Keratinocyte (primary cell): ENCODE data around the gene COL13A1. TPM values are rescaled to one million over a fixed set of nuclear protein-coding genes. Genes with fewer than 3 reads are reported as not detected.

Experiments
- DNase-seq: peaks from one replicate; pipeline ENCODE4 v3.0.0-alpha.2; 2011; ENCODE audit warnings: low read depth, missing footprints, low spot score
- FAIRE-seq: peaks from 2 replicates; lab custom pipeline; 2011; peaks lifted over from hg19 to GRCh38; lab: Jason Lieb, UNC
- H2AFZ ChIP-seq: 2 replicates; pipeline ENCODE4 v1.6.0; 2012; ENCODE audit warnings: low read length, control low read depth, inconsistent platforms; ENCODE audit not compliant: control insufficient read depth
- H3K27ac ChIP-seq: 2 replicates; pipeline ENCODE4 v1.5.1; 2011; ENCODE audit warnings: low read length; ENCODE audit not compliant: control insufficient read depth, insufficient read depth
- H3K27me3 ChIP-seq: 3 replicates; pipeline ENCODE4 v1.6.0; 2011; ENCODE audit warnings: low read length; ENCODE audit not compliant: control insufficient read depth, insufficient read depth; ENCODE audit errors: extremely low read depth
- H3K36me3 ChIP-seq, 2 experiments: 2 replicates in 1 of 2; 3 replicates in 1 of 2; pipeline ENCODE4 v1.5.1; 2011; ENCODE audit warnings: low read length in 2 of 2, mild to moderate bottlenecking in 1 of 2; ENCODE audit not compliant: control insufficient read depth in 2 of 2, insufficient read depth in 2 of 2; ENCODE audit errors: extremely low read depth in 1 of 2
- H3K4me1 ChIP-seq: 3 replicates; pipeline ENCODE4 v1.5.1; 2011; ENCODE audit warnings: low read length; ENCODE audit not compliant: control insufficient read depth, insufficient read depth; ENCODE audit errors: extremely low read depth
- H3K4me2 ChIP-seq: 3 replicates; pipeline ENCODE4 v1.6.0; 2011; ENCODE audit warnings: low read depth, low read length; ENCODE audit not compliant: control insufficient read depth, insufficient read depth; ENCODE audit errors: extremely low read depth
- H3K4me3 ChIP-seq, 3 experiments: fragments of 200-600 bp in 1 of 3; sonication (generic) in 1 of 3; 2 replicates in 2 of 3; 3 replicates in 1 of 3; pipeline ENCODE4 v1.5.1; 2011 to 2016; ENCODE audit warnings: low read length in 3 of 3, mild to moderate bottlenecking in 3 of 3, control low read depth in 2 of 3, inconsistent platforms in 1 of 3, low read depth in 1 of 3, mixed read lengths in 1 of 3, mixed run types in 1 of 3, moderate library complexity in 1 of 3; ENCODE audit not compliant: control insufficient read depth in 2 of 3, insufficient read depth in 2 of 3; ENCODE audit errors: extremely low read depth in 1 of 3
- H3K79me2 ChIP-seq: 2 replicates; pipeline ENCODE4 v1.6.0; 2012; ENCODE audit warnings: low read length; ENCODE audit not compliant: control insufficient read depth, insufficient read depth
- H3K9ac ChIP-seq: 3 replicates; pipeline ENCODE4 v1.6.0; 2011; ENCODE audit warnings: low read length; ENCODE audit not compliant: control insufficient read depth, insufficient read depth; ENCODE audit errors: extremely low read depth
- H3K9me1 ChIP-seq: 3 replicates; pipeline ENCODE4 v1.6.0; 2011; ENCODE audit warnings: low read length; ENCODE audit not compliant: control insufficient read depth, insufficient read depth; ENCODE audit errors: extremely low read depth
- H3K9me3 ChIP-seq: 2 replicates; pipeline ENCODE4 v1.5.1; 2012; ENCODE audit warnings: low read depth, low read length; ENCODE audit not compliant: control insufficient read depth
- H4K20me1 ChIP-seq: 3 replicates; pipeline ENCODE4 v1.6.0; 2011; ENCODE audit warnings: low read length; ENCODE audit not compliant: control insufficient read depth, insufficient read depth; ENCODE audit errors: extremely low read depth
- CTCF ChIP-seq, 3 experiments: IDR thresholded peaks in 1 of 3; conservative IDR thresholded peaks in 1 of 3; optimal IDR thresholded peaks in 1 of 3; 2 replicates in 2 of 3; 3 replicates in 1 of 3; pipeline versions ENCODE3 to v1.5.1; 2011; ENCODE audit warnings: low read length in 3 of 3, mild to moderate bottlenecking in 3 of 3, moderate library complexity in 2 of 3, control low read depth in 1 of 3, inconsistent platforms in 1 of 3; ENCODE audit not compliant: insufficient read depth in 2 of 3; ENCODE audit errors: extremely low read depth in 1 of 3
- EZH2 ChIP-seq: IDR thresholded peaks from one replicate; pipeline ENCODE4 v1.6.1; 2012; ENCODE audit warnings: inconsistent platforms, mild to moderate bottlenecking, low read length, moderate library complexity
- dilution Hi-C: fragments of 300-500 bp; cut with MboI; formaldehyde crosslinking; loops from one replicate; pipeline ENCODE4 v1.7.0; 2020; ENCODE audit warnings: low sequenced_read_pairs; ENCODE audit not compliant: extremely low pct_ligation_motif_present
- polyA plus RNA-seq, 5 experiments: library from polyadenylated mRNA; depleted of rRNA in 3 of 5; stranded (reverse) in 3 of 5; stranded (forward) in 1 of 5; unstranded in 1 of 5; fragments of >200 nt; gene quantifications; 1 replicate in 1 of 5; 2 replicates in 3 of 5; 3 replicates in 1 of 5; pipeline versions ENCODE4 v1.2.1 to v1.2.3, GENCODE V29; 2011 to 2012; ENCODE audit warnings: missing spikeins in 2 of 5, low read depth in 1 of 5, low replicate concordance in 1 of 5

The COL13A1 gene
- polyA plus RNA-seq, 1 donor (not counting 4 experiments of a cell fraction or from before 2014, with no cell fraction given) = 1.5 TPM

- Histone ChIP-seq H2AFZ (no peak overlapping the region), H3K9me3 (no peaks in the 10 kb centered on the region), H3K27me3 (peaks cover 18% of the 10 kb centered on the region), H3K4me3 (no peak overlapping the region), H3K4me2 (no peak overlapping the region), H3K36me3 (no peaks in the 10 kb centered on the region), H3K9me1 (no peaks in the 10 kb centered on the region), H4K20me1 (no peaks in the 10 kb centered on the region), H3K27ac (no peak overlapping the region), H3K4me1 (peaks cover 6% of the 10 kb centered on the region), H3K79me2 (no peaks in the 10 kb centered on the region), H3K9ac (no peak overlapping the region)
- FAIRE-seq (no peak), DNase-seq (no peak)
- TF ChIP-seq EZH2 (no peak), CTCF (optimal IDR thresholded peaks at IDR 0.05 in 1 of 3, IDR thresholded peaks at IDR 0.05 in 1 of 3, conservative IDR thresholded peaks at IDR 0.05 in 1 of 3; ENCODE audit: extremely low read depth in 1 of 3, insufficient read depth in 2 of 3, low read length in 3 of 3) (no peak)
- dilution Hi-C loops = no loop called here
These were observed 172.9 kb downstream of the COL13A1 start for GRCh38 chr10:69974551-69975155.

GRCh38 chr10:69976795-69977546 is 175.3 kb downstream of the COL13A1 start:
- Histone ChIP-seq H3K27me3 (peaks cover 15% of the 10 kb centered on the region), H3K9ac (no peak overlapping the region), H3K4me2 (peak overlapping the region; percentile 38), H3K27ac (no peak overlapping the region), H3K79me2 (no peaks in the 10 kb centered on the region), H4K20me1 (no peaks in the 10 kb centered on the region), H3K4me3 (no peak overlapping the region), H3K36me3 (no peaks in the 10 kb centered on the region), H2AFZ (peak overlapping the region; percentile 47), H3K9me1 (no peaks in the 10 kb centered on the region), H3K9me3 (no peaks in the 10 kb centered on the region), H3K4me1 (peaks cover 6% of the 10 kb centered on the region)
- DNase-seq (no peak), FAIRE-seq (peak; percentile 23)
- TF ChIP-seq EZH2 (no peak), CTCF (optimal IDR thresholded peaks at IDR 0.05 in 1 of 3, IDR thresholded peaks at IDR 0.05 in 1 of 3, conservative IDR thresholded peaks at IDR 0.05 in 1 of 3; ENCODE audit: extremely low read depth in 1 of 3, insufficient read depth in 2 of 3, low read length in 3 of 3) (no peak)
- dilution Hi-C loops = no loop called here
